ENCODE data around the gene SPATA22. TPM values are rescaled to one million over a fixed set of nuclear protein-coding genes. Genes with fewer than 3 reads are reported as not detected.
A peak's percentile ranks its signal among the peaks of the same experiment; 100 is the strongest.

The SPATA22 gene
- total and polyA plus RNA-seq, 9 donors, result 0.16 to 1.4 (median 0.33) TPM

- H3K27ac ChIP-seq (ENCODE audit: low read length), result no peak overlapping the region
- DNase-seq, result no peak
- H3K4me1 ChIP-seq (ENCODE audit: control insufficient read depth, insufficient read depth, low read length), result peaks cover 11% of the 10 kb centered on the region
- no peaks in the 10 kb centered on the region for H3K9me3 ChIP-seq (replicated peaks; ENCODE audit: control insufficient read depth, low read depth, low read length)
- no CpG with 5 or more reads among the region's 1 CpG for WGBS (ENCODE audit: insufficient coverage)
- H3K4me3 ChIP-seq (ENCODE audit: low read length), result no peak overlapping the region
- no peaks in the 10 kb centered on the region for H3K27me3 ChIP-seq (ENCODE audit: control insufficient read depth, insufficient read depth, low read length)
- no peaks in the 10 kb centered on the region for H3K36me3 ChIP-seq (ENCODE audit: control insufficient read depth, insufficient read depth, low read length)
These were observed 35.5 kb upstream of the SPATA22 start for GRCh38 chr17:3507071-3507470.

DNA sequence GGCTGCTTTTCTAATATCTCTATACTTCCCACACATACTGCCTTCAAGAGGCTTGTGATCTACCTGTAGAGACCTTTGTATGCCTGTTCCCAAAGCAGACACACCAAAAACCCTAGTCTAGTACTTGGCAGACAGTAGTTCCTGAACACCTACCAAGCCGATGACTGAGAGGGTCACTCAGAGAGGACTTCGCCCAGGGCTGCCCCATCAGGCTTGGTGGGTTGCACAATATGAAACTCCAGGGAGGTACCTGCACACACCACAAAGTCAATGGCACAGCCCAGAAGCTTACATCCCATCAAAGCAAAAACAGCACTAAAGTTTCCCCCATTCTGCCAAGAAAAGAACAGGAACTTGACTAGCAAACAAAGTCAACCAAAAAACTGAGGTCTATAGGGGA is 34.4 kb upstream of the SPATA22 start:
- Histone ChIP-seq H3K9me3 (replicated peaks; ENCODE audit: control insufficient read depth, low read depth, low read length) (no peaks in the 10 kb centered on the region), H3K4me1 (ENCODE audit: control insufficient read depth, insufficient read depth, low read length) (peaks cover 7% of the 10 kb centered on the region), H3K27ac (ENCODE audit: low read length) (no peak overlapping the region), H3K27me3 (ENCODE audit: control insufficient read depth, insufficient read depth, low read length) (no peaks in the 10 kb centered on the region), H3K4me3 (ENCODE audit: low read length) (no peak overlapping the region), H3K36me3 (ENCODE audit: control insufficient read depth, insufficient read depth, low read length) (no peaks in the 10 kb centered on the region)
- DNase-seq, result no peak
- WGBS (ENCODE audit: insufficient coverage), result 100% methylated on average over 2 of the region's 2 CpGs

- H3K27ac ChIP-seq (ENCODE audit: low read length), result no peak overlapping the region
- DNase-seq, result no peak
- no peak overlapping the region for H3K4me3 ChIP-seq (ENCODE audit: low read length)
- peaks cover 7% of the 10 kb centered on the region for H3K4me1 ChIP-seq (ENCODE audit: control insufficient read depth, insufficient read depth, low read length)
- no peaks in the 10 kb centered on the region for H3K27me3 ChIP-seq (ENCODE audit: control insufficient read depth, insufficient read depth, low read length)
- peaks cover 3% of the 10 kb centered on the region for H3K9me3 ChIP-seq (replicated peaks; ENCODE audit: control insufficient read depth, low read depth, low read length)
- no peaks in the 10 kb centered on the region for H3K36me3 ChIP-seq (ENCODE audit: control insufficient read depth, insufficient read depth, low read length)
- WGBS (ENCODE audit: insufficient coverage), result 94% methylated on average over 6 of the region's 7 CpGs
These were observed 33.4 kb upstream of the SPATA22 start for GRCh38 chr17:3505008-3505407.

GRCh38 chr17:3503285-3503684 is 31.7 kb upstream of the SPATA22 start:
- peaks cover 7% of the 10 kb centered on the region for H3K4me1 ChIP-seq (ENCODE audit: control insufficient read depth, insufficient read depth, low read length)
- peak overlapping the region; percentile 62 for H3K27ac ChIP-seq (ENCODE audit: low read length)
- peak; percentile 83 for DNase-seq
- H3K4me3 ChIP-seq (ENCODE audit: low read length), result no peak overlapping the region
- no peaks in the 10 kb centered on the region for H3K27me3 ChIP-seq (ENCODE audit: control insufficient read depth, insufficient read depth, low read length)
- peaks cover 3% of the 10 kb centered on the region for H3K9me3 ChIP-seq (replicated peaks; ENCODE audit: control insufficient read depth, low read depth, low read length)
- no CpG with 5 or more reads among the region's 1 CpG for WGBS (ENCODE audit: insufficient coverage)
- H3K36me3 ChIP-seq (ENCODE audit: control insufficient read depth, insufficient read depth, low read length), result no peaks in the 10 kb centered on the region

- WGBS (ENCODE audit: insufficient coverage), result no CpG with 5 or more reads among the region's 5 CpGs
- Histone ChIP-seq H3K4me1 (ENCODE audit: control insufficient read depth, insufficient read depth, low read length) (peaks cover 7% of the 10 kb centered on the region), H3K9me3 (replicated peaks; ENCODE audit: control insufficient read depth, low read depth, low read length) (peaks cover 3% of the 10 kb centered on the region), H3K27ac (ENCODE audit: low read length) (peak overlapping the region; percentile 62), H3K4me3 (ENCODE audit: low read length) (no peak overlapping the region), H3K36me3 (ENCODE audit: control insufficient read depth, insufficient read depth, low read length) (no peaks in the 10 kb centered on the region), H3K27me3 (ENCODE audit: control insufficient read depth, insufficient read depth, low read length) (no peaks in the 10 kb centered on the region)
- DNase-seq, result peak; percentile 46
These were observed 30.8 kb upstream of the SPATA22 start for GRCh38 chr17:3502466-3502865.

- peaks cover 3% of the 10 kb centered on the region for H3K9me3 ChIP-seq (replicated peaks; ENCODE audit: control insufficient read depth, low read depth, low read length)
- DNase-seq, result peak; percentile 46
These were observed 29.7 kb upstream of the SPATA22 start for GRCh38 chr17:3501344-3501743.

GRCh38 chr17:3497101-3497500 is 25.5 kb upstream of the SPATA22 start:
- WGBS (ENCODE audit: insufficient coverage), result no CpG with 5 or more reads among the region's 7 CpGs
- no peaks in the 10 kb centered on the region for H3K4me1 ChIP-seq (ENCODE audit: control insufficient read depth, insufficient read depth, low read length)
- no peak overlapping the region for H3K27ac ChIP-seq (ENCODE audit: low read length)
- no peaks in the 10 kb centered on the region for H3K36me3 ChIP-seq (ENCODE audit: control insufficient read depth, insufficient read depth, low read length)
- no peak for DNase-seq
- H3K4me3 ChIP-seq (ENCODE audit: low read length), result no peak overlapping the region
- H3K27me3 ChIP-seq (ENCODE audit: control insufficient read depth, insufficient read depth, low read length), result no peaks in the 10 kb centered on the region
- peaks cover 3% of the 10 kb centered on the region for H3K9me3 ChIP-seq (replicated peaks; ENCODE audit: control insufficient read depth, low read depth, low read length)

More at GRCh38 chr17:3501344-3501743, 29.7 kb upstream of the SPATA22 start:
- Histone ChIP-seq H3K27me3 (ENCODE audit: control insufficient read depth, insufficient read depth, low read length) (no peaks in the 10 kb centered on the region), H3K36me3 (ENCODE audit: control insufficient read depth, insufficient read depth, low read length) (no peaks in the 10 kb centered on the region), H3K4me1 (ENCODE audit: control insufficient read depth, insufficient read depth, low read length) (peaks cover 7% of the 10 kb centered on the region), H3K4me3 (ENCODE audit: low read length) (no peak overlapping the region), H3K27ac (ENCODE audit: low read length) (no peak overlapping the region)
- 55% methylated on average over 4 of the region's 5 CpGs for WGBS (ENCODE audit: insufficient coverage)

DNA sequence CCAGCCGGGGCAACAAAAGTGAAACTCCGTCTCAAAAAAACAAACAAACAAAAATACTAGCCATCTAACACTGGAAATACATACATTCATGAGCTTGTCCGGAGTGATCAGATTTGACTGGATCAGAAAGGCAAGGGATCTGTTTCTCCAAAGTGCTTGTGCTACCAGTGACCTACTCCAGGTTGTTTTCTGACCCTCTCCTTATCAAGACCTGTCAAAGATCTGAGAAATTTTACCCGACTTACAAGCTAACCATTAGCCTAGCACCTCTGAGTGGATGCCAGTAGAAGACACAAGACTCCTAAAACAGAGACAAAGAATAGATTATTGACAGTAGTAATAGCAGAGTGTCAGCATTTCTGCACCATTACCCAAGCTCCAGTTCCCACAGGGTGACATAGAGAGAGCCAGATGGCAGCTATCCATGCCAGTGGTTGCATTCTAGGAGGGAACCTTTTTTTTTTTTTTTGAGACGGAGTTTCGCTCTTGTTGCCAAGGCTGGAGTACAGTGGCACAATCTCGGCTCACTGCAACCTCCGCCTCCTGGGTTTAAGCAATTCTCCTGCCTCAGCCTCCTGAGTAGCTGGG is 14.0 kb upstream of the SPATA22 start:
- Histone ChIP-seq H3K36me3 (ENCODE audit: control insufficient read depth, insufficient read depth, low read length) (no peaks in the 10 kb centered on the region), H3K27me3 (ENCODE audit: control insufficient read depth, insufficient read depth, low read length) (no peaks in the 10 kb centered on the region), H3K4me3 (ENCODE audit: low read length) (no peak overlapping the region), H3K9me3 (replicated peaks; ENCODE audit: control insufficient read depth, low read depth, low read length) (no peaks in the 10 kb centered on the region), H3K4me1 (ENCODE audit: control insufficient read depth, insufficient read depth, low read length) (no peaks in the 10 kb centered on the region), H3K27ac (ENCODE audit: low read length) (no peak overlapping the region)
- DNase-seq, result no peak
- WGBS (ENCODE audit: insufficient coverage), result 100% methylated on average over 2 of the region's 8 CpGs

- Histone ChIP-seq H3K36me3 (ENCODE audit: control insufficient read depth, insufficient read depth, low read length) (no peaks in the 10 kb centered on the region), H3K4me3 (ENCODE audit: low read length) (no peak overlapping the region), H3K9me3 (replicated peaks; ENCODE audit: control insufficient read depth, low read depth, low read length) (no peaks in the 10 kb centered on the region), H3K4me1 (ENCODE audit: control insufficient read depth, insufficient read depth, low read length) (no peaks in the 10 kb centered on the region), H3K27ac (ENCODE audit: low read length) (no peak overlapping the region), H3K27me3 (ENCODE audit: control insufficient read depth, insufficient read depth, low read length) (no peaks in the 10 kb centered on the region)
- no CpG with 5 or more reads among the region's 3 CpGs for WGBS (ENCODE audit: insufficient coverage)
- DNase-seq, result no peak
These were observed 11.2 kb upstream of the SPATA22 start for GRCh38 chr17:3482852-3483251.

- 100% methylated on average over 1 of the region's 3 CpGs for WGBS (ENCODE audit: insufficient coverage)
- Histone ChIP-seq H3K4me1 (ENCODE audit: control insufficient read depth, insufficient read depth, low read length) (peaks cover 2% of the 10 kb centered on the region), H3K9me3 (replicated peaks; ENCODE audit: control insufficient read depth, low read depth, low read length) (no peaks in the 10 kb centered on the region), H3K36me3 (ENCODE audit: control insufficient read depth, insufficient read depth, low read length) (no peaks in the 10 kb centered on the region), H3K27ac (ENCODE audit: low read length) (no peak overlapping the region), H3K27me3 (ENCODE audit: control insufficient read depth, insufficient read depth, low read length) (no peaks in the 10 kb centered on the region), H3K4me3 (ENCODE audit: low read length) (no peak overlapping the region)
- DNase-seq, result no peak
These were observed 8.4 kb upstream of the SPATA22 start for GRCh38 chr17:3479988-3480387.

All from muscle of leg (tissue), 11 donors.